DND-41 (cell line): ENCODE results near the gene RSBN1L.

Source experiments
- ATAC-seq: fragments of 200-7000 bp; cut with Tn5 transposase; 3 replicates; pipeline ENCODE4 v1.9.1; 2021; ENCODE audit warnings: low read depth; ENCODE audit not compliant: insufficient read depth
- DNase-seq: peaks from one replicate; pipeline ENCODE4 v3.0.0-alpha.2; 2020
- H2AFZ ChIP-seq: 2 replicates; pipeline ENCODE4 v1.6.0; 2012; ENCODE audit warnings: low read depth, low read length
- H3K27ac ChIP-seq: 2 replicates; pipeline ENCODE4 v1.5.1; 2012; ENCODE audit warnings: low read length, inconsistent platforms
- H3K27me3 ChIP-seq: fragments of 200-600 bp; sonication (generic); 2 replicates; pipeline ENCODE4 v1.6.0; 2012; ENCODE audit warnings: low read length, mild to moderate bottlenecking, inconsistent platforms; ENCODE audit not compliant: insufficient read depth, poor library complexity
- H3K36me3 ChIP-seq: 2 replicates; pipeline ENCODE4 v1.5.1; 2012; ENCODE audit warnings: low read length, inconsistent platforms; ENCODE audit not compliant: insufficient read depth
- H3K4me1 ChIP-seq: 2 replicates; pipeline ENCODE4 v1.5.1; 2012; ENCODE audit warnings: mild to moderate bottlenecking, low read length; ENCODE audit not compliant: insufficient read depth
- H3K4me2 ChIP-seq: 2 replicates; pipeline ENCODE4 v1.6.0; 2012; ENCODE audit warnings: mild to moderate bottlenecking, moderate library complexity, low read length, inconsistent platforms; ENCODE audit not compliant: insufficient read depth
- H3K4me3 ChIP-seq, 2 experiments: fragments of 200-600 bp in 1 of 2; shearing (Covaris generic) in 1 of 2; 2 replicates each; pipeline ENCODE4 v1.5.1; 2012 to 2016; ENCODE audit warnings: inconsistent platforms in 2 of 2, low read length in 2 of 2, mild to moderate bottlenecking in 2 of 2, low read depth in 1 of 2, moderate library complexity in 1 of 2
- H3K79me2 ChIP-seq: 2 replicates; pipeline ENCODE4 v1.6.0; 2012; ENCODE audit warnings: low read length, inconsistent platforms; ENCODE audit not compliant: insufficient read depth
- H3K9ac ChIP-seq: 2 replicates; pipeline ENCODE4 v1.6.0; 2012; ENCODE audit warnings: low read depth, mild to moderate bottlenecking, inconsistent platforms, low read length, moderate library complexity
- H3K9me3 ChIP-seq: 2 replicates; pipeline ENCODE4 v1.5.1; 2012; ENCODE audit warnings: low read length, moderate library complexity, mild to moderate bottlenecking, inconsistent platforms; ENCODE audit not compliant: insufficient read depth, severe bottlenecking
- H4K20me1 ChIP-seq: 2 replicates; pipeline ENCODE4 v1.6.0; 2012; ENCODE audit warnings: low read length; ENCODE audit not compliant: insufficient read depth
- EZH2 ChIP-seq: IDR thresholded peaks from 3 replicates; pipeline ENCODE4 v1.6.1; 2012; ENCODE audit warnings: borderline replicate concordance, low read depth, mild to moderate bottlenecking, moderate library complexity, low read length, inconsistent platforms; ENCODE audit not compliant: severe bottlenecking
- TF ChIP-seq, protein P1 (sequence below): IDR thresholded peaks from 2 replicates; pipeline ENCODE4 v1.5.1; 2012; ENCODE audit warnings: borderline replicate concordance, low read length, moderate library complexity, mild to moderate bottlenecking; ENCODE audit not compliant: poor library complexity, severe bottlenecking; ENCODE audit errors: extremely low read depth

Gene RSBN1L

GRCh38 chr7:77667459-77668086 is 28.7 kb upstream of the RSBN1L start:
- DNase-seq = no peak
- H3K27ac ChIP-seq = no peak overlapping the region
- H3K4me2 ChIP-seq = no peak overlapping the region
- H3K9me3 ChIP-seq = no peaks in the 10 kb centered on the region
- H3K4me1 ChIP-seq = no peaks in the 10 kb centered on the region
- H3K79me2 ChIP-seq = no peaks in the 10 kb centered on the region
- TF ChIP-seq EZH2 = no peak
- TF ChIP-seq, protein P1, sequence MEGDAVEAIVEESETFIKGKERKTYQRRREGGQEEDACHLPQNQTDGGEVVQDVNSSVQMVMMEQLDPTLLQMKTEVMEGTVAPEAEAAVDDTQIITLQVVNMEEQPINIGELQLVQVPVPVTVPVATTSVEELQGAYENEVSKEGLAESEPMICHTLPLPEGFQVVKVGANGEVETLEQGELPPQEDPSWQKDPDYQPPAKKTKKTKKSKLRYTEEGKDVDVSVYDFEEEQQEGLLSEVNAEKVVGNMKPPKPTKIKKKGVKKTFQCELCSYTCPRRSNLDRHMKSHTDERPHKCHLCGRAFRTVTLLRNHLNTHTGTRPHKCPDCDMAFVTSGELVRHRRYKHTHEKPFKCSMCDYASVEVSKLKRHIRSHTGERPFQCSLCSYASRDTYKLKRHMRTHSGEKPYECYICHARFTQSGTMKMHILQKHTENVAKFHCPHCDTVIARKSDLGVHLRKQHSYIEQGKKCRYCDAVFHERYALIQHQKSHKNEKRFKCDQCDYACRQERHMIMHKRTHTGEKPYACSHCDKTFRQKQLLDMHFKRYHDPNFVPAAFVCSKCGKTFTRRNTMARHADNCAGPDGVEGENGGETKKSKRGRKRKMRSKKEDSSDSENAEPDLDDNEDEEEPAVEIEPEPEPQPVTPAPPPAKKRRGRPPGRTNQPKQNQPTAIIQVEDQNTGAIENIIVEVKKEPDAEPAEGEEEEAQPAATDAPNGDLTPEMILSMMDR = no peak
- no peak for ATAC-seq
- no peak overlapping the region for H3K4me3 ChIP-seq
- no peaks in the 10 kb centered on the region for H3K36me3 ChIP-seq
- H2AFZ ChIP-seq = no peak overlapping the region
- H3K9ac ChIP-seq = no peak overlapping the region
- no peaks in the 10 kb centered on the region for H3K27me3 ChIP-seq
- H4K20me1 ChIP-seq = no peaks in the 10 kb centered on the region

DNA sequence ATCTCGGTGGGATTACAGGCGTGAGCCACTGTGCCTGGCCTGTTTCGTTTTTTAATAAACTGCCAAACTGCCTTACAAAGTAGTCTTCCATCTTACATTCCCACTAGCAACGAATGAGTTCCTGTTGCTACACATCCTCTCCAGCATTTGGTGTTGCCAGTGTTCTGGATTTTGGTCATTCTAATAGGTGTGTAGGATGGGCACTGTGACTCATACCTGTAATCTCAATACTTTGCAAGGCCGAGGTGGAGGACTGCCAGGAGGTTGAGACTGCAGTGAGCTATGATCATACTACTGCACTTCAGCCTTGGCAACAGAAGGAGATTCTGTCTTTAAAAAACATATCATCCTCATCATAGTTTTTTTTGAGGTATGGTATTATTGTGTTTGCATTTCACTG is 21.4 kb upstream of the RSBN1L start:
- Histone ChIP-seq H2AFZ (no peak overlapping the region), H3K4me2 (no peak overlapping the region), H3K79me2 (no peaks in the 10 kb centered on the region), H3K4me1 (no peaks in the 10 kb centered on the region), H4K20me1 (no peaks in the 10 kb centered on the region), H3K9me3 (no peaks in the 10 kb centered on the region), H3K4me3 (no peak overlapping the region), H3K9ac (no peak overlapping the region), H3K36me3 (no peaks in the 10 kb centered on the region), H3K27me3 (no peaks in the 10 kb centered on the region), H3K27ac (no peak overlapping the region)
- TF ChIP-seq, protein P1 = no peak
- DNase-seq (no peak), ATAC-seq (no peak)

DNA sequence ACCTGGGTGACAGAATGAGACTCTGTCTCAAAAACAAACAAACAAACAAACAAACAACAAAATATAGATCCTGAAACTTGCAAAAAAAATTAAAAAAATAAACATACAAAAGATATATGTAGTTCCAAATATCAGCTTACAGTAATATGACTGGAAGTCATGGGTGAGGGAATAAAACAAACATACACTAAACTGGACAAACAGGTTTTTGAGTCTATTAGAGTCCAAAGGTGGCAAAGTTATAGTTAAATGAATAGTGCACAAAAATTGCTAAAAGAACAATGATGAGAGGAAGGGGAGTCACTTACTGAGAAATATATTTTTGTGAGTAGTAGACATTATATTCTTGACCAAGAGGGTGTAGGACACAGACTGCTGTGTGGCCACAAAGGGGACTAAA is 16.7 kb upstream of the RSBN1L start:
- DNase-seq (no peak), ATAC-seq (no peak)
- TF ChIP-seq, protein P1 = no peak
- Histone ChIP-seq H3K36me3 (peaks cover 15% of the 10 kb centered on the region; the same call in 1 of the 2 replicates), H3K9me3 (no peaks in the 10 kb centered on the region), H3K4me3 (no peak overlapping the region), H2AFZ (no peak overlapping the region), H3K9ac (no peak overlapping the region), H3K27ac (no peak overlapping the region), H3K4me1 (no peaks in the 10 kb centered on the region), H3K79me2 (no peaks in the 10 kb centered on the region), H4K20me1 (no peaks in the 10 kb centered on the region), H3K4me2 (no peak overlapping the region), H3K27me3 (no peaks in the 10 kb centered on the region)

- peaks cover 15% of the 10 kb centered on the region; the same call in 1 of the 2 replicates for H3K36me3 ChIP-seq
- ATAC-seq = no peak
- TF ChIP-seq EZH2 = no peak
- TF ChIP-seq, protein P1 = no peak
Measured at GRCh38 chr7:77680266-77680665, 16.0 kb upstream of the RSBN1L start.

More at GRCh38 chr7:77680266-77680665, 16.0 kb upstream of the RSBN1L start:
- no peak overlapping the region for H3K4me3 ChIP-seq
- H3K9me3 ChIP-seq = no peaks in the 10 kb centered on the region
- no peak overlapping the region for H3K9ac ChIP-seq
- no peak overlapping the region for H3K4me2 ChIP-seq
- no peak overlapping the region for H2AFZ ChIP-seq
- no peaks in the 10 kb centered on the region for H3K4me1 ChIP-seq
- no peaks in the 10 kb centered on the region for H3K79me2 ChIP-seq
- no peaks in the 10 kb centered on the region for H3K27me3 ChIP-seq
- DNase-seq = no peak
- H4K20me1 ChIP-seq = no peaks in the 10 kb centered on the region
- H3K27ac ChIP-seq = no peak overlapping the region
